ENCODE results near the gene RNF223.
"Not testable (repeated sequence)": the region's sequence is repeated elsewhere in the genome, so short reads cannot be mapped to it uniquely, and the experiment has no call there.

RNF223 gene

DNA sequence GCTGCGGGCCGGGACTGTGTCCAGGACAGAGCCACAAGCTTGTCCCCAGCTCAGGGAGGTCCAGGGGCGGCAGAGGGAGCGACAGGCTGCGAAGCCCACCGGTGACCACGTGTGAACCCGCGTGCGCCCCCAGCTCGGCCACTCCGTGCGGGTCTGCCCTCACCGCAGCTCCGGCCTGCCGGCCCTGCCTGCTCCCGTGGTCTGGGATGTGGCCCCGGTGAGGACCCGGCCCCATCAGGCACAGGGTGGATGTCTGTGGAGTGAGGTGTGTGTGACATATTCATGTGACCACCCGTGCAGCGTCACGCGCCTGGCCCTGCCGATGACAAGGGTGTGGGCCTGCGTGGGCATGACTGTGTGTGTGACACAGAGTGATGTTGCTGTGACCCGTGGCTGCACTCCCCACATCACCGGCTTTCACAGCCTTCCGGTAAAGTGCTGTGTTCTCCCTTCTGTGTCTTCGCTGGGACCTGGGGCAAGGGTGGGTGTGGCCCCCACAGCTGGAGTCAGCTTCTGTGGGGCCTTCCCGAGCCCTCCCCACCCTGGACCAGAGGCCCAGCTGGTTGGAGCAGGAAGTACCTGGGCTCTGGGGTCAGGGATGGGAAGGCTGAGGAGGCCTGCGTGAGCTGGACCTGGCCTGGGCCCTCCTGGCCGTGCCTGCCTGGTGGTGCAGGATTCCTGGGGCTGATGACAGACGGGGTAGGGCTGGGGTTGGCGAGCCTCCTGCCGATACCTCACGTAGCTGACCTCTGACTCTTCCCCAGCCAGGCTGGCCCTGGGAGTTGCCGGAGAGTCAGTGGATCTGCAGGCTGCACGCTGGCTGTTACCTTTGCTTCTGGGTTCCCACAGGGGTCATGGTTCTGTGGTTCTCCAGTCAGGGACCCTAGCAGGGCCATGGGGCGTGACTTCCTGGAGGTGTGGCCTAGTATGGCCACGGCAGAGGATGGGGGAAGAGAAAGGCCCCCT, 4.1 kb downstream of the RNF223 start:
- DNase-seq: no peak

- peak in 1 of 2 experiments; percentile 9 for DNase-seq
These were observed 4.9 kb downstream of the RNF223 start for GRCh38 chr1:1069056-1069710.

DNA sequence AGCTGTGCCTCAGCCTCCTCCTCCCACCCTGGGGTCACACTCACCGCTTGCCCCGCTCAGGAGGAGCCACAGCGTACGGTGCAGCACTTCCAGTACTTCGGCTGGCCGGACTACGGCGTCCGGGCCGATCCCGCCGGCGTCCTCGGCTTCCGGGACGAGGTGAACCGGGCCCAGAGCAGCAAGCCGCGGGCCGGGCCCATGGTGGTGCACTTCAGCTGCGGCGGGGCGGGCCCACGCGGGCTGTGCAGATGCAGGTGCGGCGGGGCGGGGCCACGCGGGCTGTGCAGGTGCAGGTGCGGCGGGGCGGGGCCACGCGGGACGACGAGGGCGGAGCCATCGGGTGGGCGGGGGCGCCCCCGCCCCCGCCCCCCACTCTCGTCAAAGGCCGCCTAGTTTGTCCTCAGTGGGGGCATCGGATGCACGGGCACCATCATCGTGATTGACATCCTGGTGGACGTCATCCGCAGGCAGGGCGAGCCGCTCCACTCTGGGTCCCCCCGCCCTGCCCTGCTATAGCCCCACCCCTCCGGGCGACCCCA, 5.5 kb downstream of the RNF223 start:
- DNase-seq: no peak

- no peak for DNase-seq
These were observed 6.1 kb downstream of the RNF223 start for GRCh38 chr1:1067860-1068516.

GRCh38 chr1:1067284-1067859, 6.7 kb downstream of the RNF223 start:
- DNase-seq: no peak

GRCh38 chr1:1066403-1067283, 7.5 kb downstream of the RNF223 start:
- no peak for DNase-seq

- DNase-seq: not testable (repeated sequence)
These were observed 8.2 kb downstream of the RNF223 start for GRCh38 chr1:1065940-1066304.

DNA sequence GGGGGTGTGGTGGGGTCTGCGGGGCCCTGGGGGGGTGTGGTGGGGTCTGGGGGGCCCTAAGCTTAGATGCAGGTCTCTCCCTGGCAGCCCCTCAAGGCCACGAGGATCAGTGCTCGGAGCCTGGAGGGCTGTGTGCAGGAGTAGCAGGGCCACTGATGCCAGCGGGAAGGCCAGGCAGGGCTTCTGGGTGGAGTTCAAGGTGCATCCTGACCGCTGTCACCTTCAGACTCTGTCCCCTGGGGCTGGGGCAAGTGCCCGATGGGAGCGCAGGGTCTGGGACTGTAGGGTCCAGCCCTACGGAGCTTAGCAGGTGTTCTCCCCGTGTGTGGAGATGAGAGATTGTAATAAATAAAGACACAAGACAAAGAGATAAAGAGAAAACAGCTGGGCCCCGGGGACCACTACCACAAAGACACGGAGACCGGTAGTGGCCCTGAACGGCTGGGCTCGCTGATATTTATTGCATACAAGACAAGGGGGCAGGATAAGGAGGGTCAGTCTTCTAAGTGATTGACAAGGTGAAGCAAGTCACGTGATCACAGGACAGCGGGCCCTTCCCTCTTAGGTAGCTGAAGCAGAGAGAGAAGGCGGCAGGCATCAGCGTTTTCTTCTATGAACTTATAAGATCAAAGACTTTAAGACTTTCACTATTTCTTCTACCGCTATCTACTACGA, 8.7 kb downstream of the RNF223 start:
- DNase-seq: no peak

GRCh38 chr1:1063945-1064831, 9.9 kb downstream of the RNF223 start:
- DNase-seq: peak; percentile 29

GRCh38 chr1:1063261-1063944, 10.7 kb downstream of the RNF223 start:
- DNase-seq: no peak

DNA sequence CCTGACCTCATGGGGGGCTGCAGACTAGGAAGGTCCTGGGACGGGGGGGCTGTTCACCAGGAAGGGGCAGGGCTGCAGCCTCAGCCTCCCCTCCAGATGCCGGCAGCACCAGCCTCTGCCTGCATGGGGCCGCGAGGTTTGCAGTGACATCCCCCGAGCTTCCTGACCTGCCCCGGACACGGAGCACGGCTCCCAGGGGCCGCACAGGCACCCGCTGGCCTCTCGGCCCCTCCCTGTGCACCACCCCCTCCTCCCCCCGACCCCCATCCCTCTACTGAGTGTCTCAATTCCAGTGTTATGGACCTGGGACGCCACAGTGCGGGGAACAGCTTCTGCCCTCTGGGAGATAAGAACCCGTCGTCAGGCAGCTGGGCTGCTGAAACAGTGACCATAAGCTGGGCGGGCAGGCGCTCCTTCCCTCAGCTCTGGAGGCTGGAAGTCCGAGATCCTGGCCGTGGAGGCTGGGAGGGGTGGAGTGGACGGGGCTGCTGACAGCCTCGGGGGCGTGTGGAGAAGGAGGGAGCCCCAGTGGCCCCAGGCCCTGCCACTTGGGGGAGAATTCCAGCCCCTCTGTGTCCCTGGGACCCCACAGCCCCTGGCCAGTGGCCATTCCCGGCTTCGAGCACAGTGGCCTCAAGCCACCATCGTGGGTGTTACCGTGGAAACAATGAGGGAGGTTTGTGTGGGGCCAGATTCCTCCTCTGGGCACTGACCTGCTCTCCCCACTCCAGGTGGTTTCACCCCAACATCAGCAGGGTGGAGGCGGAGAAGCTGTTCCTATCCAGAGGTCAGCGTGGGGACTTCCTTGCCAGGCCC, 11.6 kb downstream of the RNF223 start:
- DNase-seq: no peak

DNA sequence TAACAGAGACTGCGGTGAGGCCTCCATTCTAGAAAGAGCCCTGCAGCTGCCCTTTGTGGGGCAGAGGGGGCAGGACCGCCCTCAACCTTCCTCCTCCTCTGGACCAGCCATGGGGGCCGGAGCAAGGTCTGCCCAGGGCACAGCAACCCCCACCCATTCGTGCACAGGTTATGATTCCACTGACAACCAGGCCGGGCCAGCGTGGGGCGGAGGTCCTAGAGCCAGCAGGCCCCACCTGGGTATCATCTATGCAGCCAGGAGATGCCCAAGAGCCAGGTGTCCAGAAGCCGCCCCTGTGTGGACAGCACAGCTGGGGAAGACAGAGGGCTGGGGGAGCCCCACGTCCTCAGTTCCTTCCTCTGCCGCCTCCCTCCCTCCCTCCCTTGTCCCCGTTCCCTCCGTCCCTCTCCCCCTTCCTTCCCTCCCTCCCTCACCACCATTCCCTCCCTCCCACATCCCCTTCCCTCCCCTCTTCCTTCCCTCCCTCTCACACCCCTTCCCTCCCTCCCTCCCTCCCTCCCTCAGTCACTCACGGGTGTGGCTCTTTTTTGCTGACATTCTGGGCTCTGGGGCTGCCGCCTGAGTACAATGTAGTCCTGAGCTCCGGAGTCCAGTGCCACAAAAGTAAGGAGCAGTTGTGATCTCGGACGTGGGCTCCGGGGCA, 12.3 kb downstream of the RNF223 start:
- no peak for DNase-seq

DNA sequence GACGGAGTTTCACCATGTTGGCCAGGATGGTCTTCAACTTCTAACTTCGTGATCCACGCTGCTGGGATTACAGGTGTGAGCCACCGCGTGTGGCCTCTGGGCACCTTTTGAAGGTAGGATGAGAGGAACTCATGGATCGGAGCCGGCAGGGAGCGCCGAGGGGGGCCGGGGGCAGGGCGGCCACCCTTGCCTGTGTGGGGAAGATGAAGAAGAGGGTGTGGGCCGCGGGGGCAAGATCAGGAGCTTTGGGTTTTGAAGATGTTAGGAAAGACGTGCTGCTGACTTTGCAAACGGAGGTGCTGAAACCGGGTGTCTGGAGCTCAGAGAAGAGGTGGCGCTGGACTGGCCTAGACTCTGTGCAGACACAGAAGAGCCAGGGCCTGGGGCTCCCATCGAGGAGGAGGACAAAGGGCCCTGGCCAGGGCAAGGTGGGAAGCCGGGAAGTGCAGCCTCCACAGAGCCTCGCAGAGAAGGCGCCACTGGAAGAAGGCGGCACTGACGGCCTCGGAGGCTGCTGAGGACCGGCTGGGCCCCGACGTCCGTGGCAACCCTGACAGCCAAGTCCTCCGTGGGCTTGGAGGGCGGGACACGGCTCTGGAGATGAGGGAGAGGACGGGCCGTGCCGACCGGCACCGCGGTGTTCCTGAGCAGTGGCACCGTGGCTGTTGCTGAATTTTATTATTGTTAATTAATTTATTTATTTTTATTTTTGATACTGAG, 13.7 kb downstream of the RNF223 start:
- DNase-seq: no peak

GRCh38 chr1:1059494-1060280, 14.4 kb downstream of the RNF223 start:
- DNase-seq: peak; percentile 50 to 66

DNA sequence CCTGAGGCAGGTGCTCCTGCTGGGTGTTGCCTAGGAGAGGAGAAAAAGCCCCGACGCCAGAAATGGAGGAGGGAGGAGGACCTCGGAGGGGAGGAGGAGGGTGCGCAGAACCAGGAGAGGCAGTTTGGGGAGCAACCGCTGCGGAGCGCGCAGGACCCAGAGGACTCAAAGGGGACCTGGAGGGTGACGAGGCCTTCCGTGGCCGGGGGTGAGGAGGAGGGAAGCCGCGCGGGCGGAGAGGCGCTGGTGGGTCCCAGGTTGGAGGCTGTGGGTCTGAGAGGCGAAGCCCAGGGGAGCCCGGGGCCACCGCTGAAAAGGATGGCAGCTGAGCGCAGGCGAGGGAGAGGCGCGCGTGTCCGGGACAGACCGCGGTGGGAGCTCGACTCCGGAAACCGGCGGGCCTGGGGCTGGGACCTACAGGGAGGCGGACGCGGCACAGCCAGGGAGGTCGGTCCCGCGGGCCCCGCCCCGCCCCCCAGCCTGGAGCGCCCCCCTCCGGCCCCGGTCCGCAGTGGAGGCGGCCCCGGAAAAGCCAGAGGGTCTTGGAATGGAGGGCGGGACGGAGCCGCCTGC, 15.1 kb downstream of the RNF223 start:
- no peak for DNase-seq

Measured in AML-193 (cell line).